ENCODE results near the gene FAM120A.

FAM120A gene

GRCh38 chr9:93594041-93594756 lies 142.7 kb downstream of the FAM120A start:
- DNase-seq (ENCODE audit: low read depth): no peak

- DNase-seq (ENCODE audit: low read depth): no peak
Measured at GRCh38 chr9:93595461-93595860, 144.0 kb downstream of the FAM120A start.

GRCh38 chr9:93595861-93596365 lies 144.4 kb downstream of the FAM120A start:
- no peak for DNase-seq (ENCODE audit: low read depth)

GRCh38 chr9:93596399-93596798 lies 144.9 kb downstream of the FAM120A start:
- DNase-seq (ENCODE audit: low read depth): no peak

GRCh38 chr9:93597142-93597706 lies 145.7 kb downstream of the FAM120A start:
- DNase-seq (ENCODE audit: low read depth): no peak

GRCh38 chr9:93597871-93598646 lies 146.6 kb downstream of the FAM120A start:
- no peak for DNase-seq (ENCODE audit: low read depth)

GRCh38 chr9:93598647-93599241 lies 147.3 kb downstream of the FAM120A start:
- no peak for DNase-seq (ENCODE audit: low read depth)

GRCh38 chr9:93599571-93600403 lies 148.3 kb downstream of the FAM120A start:
- DNase-seq (ENCODE audit: low read depth): no peak

- no peak for DNase-seq (ENCODE audit: low read depth)
Measured at GRCh38 chr9:93600504-93600903, 149.0 kb downstream of the FAM120A start.

GRCh38 chr9:93601063-93601462 lies 149.6 kb downstream of the FAM120A start:
- DNase-seq (ENCODE audit: low read depth): no peak

- DNase-seq (ENCODE audit: low read depth): no peak
Measured at GRCh38 chr9:93601666-93602065, 150.2 kb downstream of the FAM120A start.

- no peak for DNase-seq (ENCODE audit: low read depth)
Measured at GRCh38 chr9:93603011-93603410, 151.5 kb downstream of the FAM120A start.

GRCh38 chr9:93603906-93604326 lies 152.4 kb downstream of the FAM120A start:
- no peak for DNase-seq (ENCODE audit: low read depth)

GRCh38 chr9:93606187-93606586 lies 154.7 kb downstream of the FAM120A start:
- DNase-seq (ENCODE audit: low read depth): no peak

GRCh38 chr9:93610206-93610605 lies 158.7 kb downstream of the FAM120A start:
- DNase-seq (ENCODE audit: low read depth): no peak

GRCh38 chr9:93612052-93612795 lies 160.7 kb downstream of the FAM120A start:
- DNase-seq (ENCODE audit: low read depth): no peak

GRCh38 chr9:93612796-93613154 lies 161.3 kb downstream of the FAM120A start:
- DNase-seq (ENCODE audit: low read depth): no peak

- DNase-seq (ENCODE audit: low read depth): no peak
Measured at GRCh38 chr9:93613174-93613573, 161.7 kb downstream of the FAM120A start.

GRCh38 chr9:93613791-93614190 lies 162.3 kb downstream of the FAM120A start:
- DNase-seq (ENCODE audit: low read depth): no peak

- DNase-seq (ENCODE audit: low read depth): no peak
Measured at GRCh38 chr9:93614830-93615468, 163.5 kb downstream of the FAM120A start.
